ENCODE data around the gene LARGE1. TPM values are rescaled to one million over a fixed set of nuclear protein-coding genes. Genes with fewer than 3 reads are reported as not detected.

Gene LARGE1
- total RNA-seq, 4 donors from 2014 or later, result 78.1 to 156 (median 104) TPM

- Histone ChIP-seq H3K4me3 (no peak overlapping the region), H3K36me3 (no peaks in the 10 kb centered on the region), H3K27ac (no peak overlapping the region), H3K9me3 (no peaks in the 10 kb centered on the region), H3K27me3 (no peaks in the 10 kb centered on the region), H3K4me1 (peaks cover 0 to 11% (median 0%) of the 10 kb centered on the region in 4 donors)
- TF ChIP-seq POLR2A (IDR thresholded peaks at IDR 0.05) (no peak), CTCF (IDR thresholded peaks at IDR 0.05) (no peak)
- no peak for DNase-seq
Observed at GRCh38 chr22:33526434-33527107, 393.7 kb downstream of the LARGE1 start.

DNA sequence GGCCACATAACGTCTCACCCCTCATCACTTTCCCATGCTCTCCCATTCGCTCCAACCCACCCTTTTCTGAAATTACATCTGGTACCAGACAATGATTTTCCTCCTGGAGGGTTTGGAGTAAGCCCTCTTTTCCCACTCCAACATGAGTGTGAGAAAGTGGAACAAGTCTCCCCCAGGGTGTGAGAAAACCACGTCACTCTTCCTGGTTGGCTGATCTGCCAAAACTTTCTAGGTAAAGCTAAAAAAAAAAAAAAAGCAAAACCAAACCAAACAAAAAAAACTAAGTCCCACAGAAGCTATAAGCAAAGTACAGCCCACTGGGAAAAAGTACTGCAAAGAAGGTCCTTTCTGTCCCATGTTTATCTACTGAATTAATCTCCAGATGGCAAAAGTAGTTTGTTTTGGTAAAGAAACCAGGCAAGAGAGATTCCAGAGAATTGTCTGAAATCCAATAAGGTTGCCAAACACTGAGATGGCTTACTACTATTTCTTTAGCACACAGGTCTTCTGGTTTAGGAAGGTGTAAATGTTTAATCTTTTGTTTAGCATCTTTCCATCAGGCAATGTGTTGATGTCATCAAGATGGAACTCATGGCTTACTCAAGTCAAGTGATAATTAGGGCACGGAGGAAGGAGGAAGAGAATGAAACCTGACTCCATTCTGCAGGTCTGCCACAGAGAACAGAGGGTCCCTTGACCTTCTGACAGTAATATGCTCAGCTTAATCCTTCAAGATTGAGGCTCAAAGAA, 395.6 kb downstream of the LARGE1 start:
- H3K36me3 ChIP-seq, result peaks cover 0 to 4% (median 0%) of the 10 kb centered on the region in 3 donors
- no peak for TF ChIP-seq POLR2A (IDR thresholded peaks at IDR 0.05)
- TF ChIP-seq CTCF (IDR thresholded peaks at IDR 0.05), result no peak
- H3K4me1 ChIP-seq, result peaks cover 0 to 11% (median 0%) of the 10 kb centered on the region in 4 donors
- DNase-seq, result no peak
- no peaks in the 10 kb centered on the region for H3K27me3 ChIP-seq
- peaks cover 0 to 4% (median 0%) of the 10 kb centered on the region in 4 donors for H3K9me3 ChIP-seq
- no peak overlapping the region for H3K4me3 ChIP-seq
- H3K27ac ChIP-seq, result peak overlapping the region in 1 of 4 donors; percentile 65

GRCh38 chr22:33521879-33522665, 398.2 kb downstream of the LARGE1 start:
- Histone ChIP-seq H3K27me3 (no peaks in the 10 kb centered on the region), H3K4me1 (peaks cover 0 to 11% (median 0%) of the 10 kb centered on the region in 4 donors), H3K4me3 (no peak overlapping the region), H3K27ac (peak overlapping the region in 1 of 4 donors; percentile 10), H3K9me3 (peaks cover 0 to 4% (median 0%) of the 10 kb centered on the region in 4 donors), H3K36me3 (peaks cover 0 to 4% (median 0%) of the 10 kb centered on the region in 3 donors)
- DNase-seq, result no peak
- TF ChIP-seq CTCF (IDR thresholded peaks at IDR 0.05) (no peak), POLR2A (IDR thresholded peaks at IDR 0.05) (no peak)

- H3K36me3 ChIP-seq, result peaks cover 0 to 4% (median 0%) of the 10 kb centered on the region in 3 donors
- H3K4me3 ChIP-seq, result no peak overlapping the region
- H3K9me3 ChIP-seq, result peaks cover 0 to 4% (median 0%) of the 10 kb centered on the region in 4 donors
- peaks cover 0 to 11% (median 0%) of the 10 kb centered on the region in 4 donors for H3K4me1 ChIP-seq
- peak overlapping the region in 1 of 4 donors; percentile 66 for H3K27ac ChIP-seq
- DNase-seq, result no peak
- no peak for TF ChIP-seq POLR2A (IDR thresholded peaks at IDR 0.05)
- TF ChIP-seq CTCF (IDR thresholded peaks at IDR 0.05), result no peak
- no peaks in the 10 kb centered on the region for H3K27me3 ChIP-seq
Observed at GRCh38 chr22:33520904-33521780, 399.1 kb downstream of the LARGE1 start.

Data from Peyer's patch (tissue), 4 donors.